COLO829 (cell line): Measurements from ENCODE around the gene SLC8B1.

Experiments used
- DNase-seq: peaks from one replicate; pipeline ENCODE4 v3.0.0; 2012; ENCODE audit warnings: low spot score

Gene SLC8B1

DNA sequence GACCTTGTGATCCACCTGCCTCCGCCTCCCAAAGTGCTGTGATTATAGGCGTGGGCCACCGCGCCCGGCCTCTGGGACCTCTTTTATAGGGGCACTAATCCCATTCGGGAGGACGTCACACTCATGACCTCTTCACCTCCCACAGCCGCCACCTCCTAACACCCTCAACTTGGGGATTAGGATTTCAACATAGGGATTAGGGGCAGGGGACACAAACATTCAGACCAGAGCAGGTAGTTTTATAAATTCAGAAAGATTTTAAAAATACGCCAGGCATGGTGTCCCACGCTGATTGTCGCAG is 64.2 kb downstream of the SLC8B1 start:
- DNase-seq: no peak

DNA sequence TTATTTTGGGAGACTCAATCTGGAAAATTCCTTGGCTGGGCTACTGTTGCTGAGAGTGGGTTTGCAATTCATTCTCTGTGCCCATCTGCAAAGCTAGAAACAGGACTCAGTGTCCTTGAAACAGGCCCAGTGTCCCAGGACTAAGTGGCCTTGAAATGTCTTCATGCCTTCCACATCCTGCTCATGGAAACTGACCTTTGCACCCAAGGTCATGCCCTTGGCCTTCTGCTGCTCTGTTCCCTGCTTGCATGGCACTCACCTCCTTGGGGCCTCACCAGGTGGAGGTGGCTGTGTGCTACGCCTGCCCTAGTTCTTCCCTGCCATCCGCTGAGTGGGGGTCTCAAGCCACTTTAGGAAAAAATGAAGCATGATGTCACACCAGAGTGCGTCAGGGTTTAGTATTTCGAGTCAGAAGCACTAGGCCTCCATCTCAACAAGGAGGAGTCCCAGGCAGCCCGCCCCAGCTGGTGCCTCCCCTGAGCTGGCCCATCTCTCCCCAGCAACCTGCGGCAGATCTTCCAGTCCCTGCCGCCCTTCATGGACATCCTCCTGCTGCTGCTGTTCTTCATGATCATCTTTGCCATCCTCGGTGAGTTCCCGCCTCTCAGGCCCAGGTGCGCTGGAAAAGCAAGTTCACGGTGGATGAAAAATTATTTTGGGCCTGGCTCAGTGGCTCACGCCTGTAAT is 65.5 kb downstream of the SLC8B1 start:
- no peak for DNase-seq

DNA sequence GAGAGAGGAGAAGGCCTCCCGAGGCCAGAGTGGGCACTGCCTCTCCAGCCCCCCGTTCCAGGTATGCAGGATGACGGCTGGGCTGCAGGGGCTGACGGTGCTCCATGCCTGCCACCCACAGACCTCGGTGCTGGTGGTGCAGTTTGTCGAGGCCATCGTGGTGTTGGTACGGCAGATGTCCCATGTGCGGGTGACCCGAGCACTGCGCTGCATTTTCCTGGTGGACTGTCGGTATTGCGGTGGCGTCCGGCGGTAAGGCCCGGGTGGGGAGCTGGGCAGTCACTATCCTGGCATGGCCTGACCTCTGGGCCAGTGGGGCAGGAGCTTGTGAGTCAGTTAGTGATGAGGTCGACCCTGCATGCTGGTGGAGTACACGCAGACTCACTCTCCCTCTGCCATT is 66.3 kb downstream of the SLC8B1 start:
- DNase-seq: no peak

- DNase-seq: no peak
Observed at GRCh38 chr12:113268136-113268535, 66.8 kb downstream of the SLC8B1 start.

DNA sequence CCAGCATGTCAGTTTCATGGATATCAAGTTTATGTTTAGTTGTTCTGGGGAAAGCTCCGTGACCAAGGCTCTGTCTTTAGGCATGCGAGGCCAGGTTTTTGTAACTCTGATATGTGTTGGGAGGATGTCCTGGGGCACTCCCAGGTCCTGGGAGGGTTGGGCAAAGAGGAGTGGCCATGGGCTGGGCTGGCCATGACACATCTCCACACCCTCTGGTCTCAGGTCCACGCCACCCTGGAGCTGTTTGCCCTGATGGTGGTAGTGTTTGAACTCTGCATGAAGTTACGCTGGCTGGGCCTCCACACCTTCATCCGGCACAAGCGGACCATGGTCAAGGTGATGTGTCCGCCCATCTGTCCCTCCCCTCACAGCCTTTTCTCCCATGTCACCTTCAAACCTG is 67.3 kb downstream of the SLC8B1 start:
- DNase-seq: no peak

DNA sequence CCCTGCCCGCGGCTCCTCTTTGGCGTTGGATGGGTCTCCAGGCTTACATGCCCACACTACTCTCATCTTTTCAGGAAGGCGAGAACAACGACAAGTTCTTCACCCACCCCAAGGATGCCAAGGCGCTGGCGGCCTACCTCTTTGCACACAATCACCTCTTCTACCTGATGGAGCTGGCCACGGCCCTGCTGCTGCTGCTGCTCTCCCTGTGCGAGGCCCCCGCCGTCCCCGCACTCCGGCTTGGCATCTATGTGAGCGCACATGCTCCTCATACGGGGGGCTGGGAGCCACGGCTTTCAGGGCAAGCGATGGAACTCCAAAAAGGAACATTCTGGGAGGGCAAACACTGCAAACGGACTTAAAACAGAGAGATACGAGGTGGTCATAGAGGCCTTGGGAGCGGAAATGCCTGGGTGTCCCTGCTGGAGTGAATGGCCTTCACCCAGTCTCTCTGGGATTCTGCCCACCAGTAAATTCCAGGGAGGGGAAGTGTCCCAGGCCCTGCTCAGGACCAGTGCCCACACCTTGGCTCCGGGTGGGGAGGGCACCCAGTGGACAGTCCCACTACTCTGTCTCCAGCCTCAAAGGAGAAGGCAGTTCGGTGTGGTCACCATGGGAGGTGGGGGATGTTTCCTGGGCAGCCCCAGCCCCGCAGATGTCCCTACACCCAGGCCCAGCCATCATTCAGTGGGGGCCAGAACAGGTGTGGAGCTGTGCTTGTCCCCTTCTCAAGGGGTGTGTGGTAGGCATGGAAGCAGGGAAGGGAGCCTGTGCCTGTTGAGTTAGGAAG is 68.6 kb downstream of the SLC8B1 start:
- no peak for DNase-seq

DNA sequence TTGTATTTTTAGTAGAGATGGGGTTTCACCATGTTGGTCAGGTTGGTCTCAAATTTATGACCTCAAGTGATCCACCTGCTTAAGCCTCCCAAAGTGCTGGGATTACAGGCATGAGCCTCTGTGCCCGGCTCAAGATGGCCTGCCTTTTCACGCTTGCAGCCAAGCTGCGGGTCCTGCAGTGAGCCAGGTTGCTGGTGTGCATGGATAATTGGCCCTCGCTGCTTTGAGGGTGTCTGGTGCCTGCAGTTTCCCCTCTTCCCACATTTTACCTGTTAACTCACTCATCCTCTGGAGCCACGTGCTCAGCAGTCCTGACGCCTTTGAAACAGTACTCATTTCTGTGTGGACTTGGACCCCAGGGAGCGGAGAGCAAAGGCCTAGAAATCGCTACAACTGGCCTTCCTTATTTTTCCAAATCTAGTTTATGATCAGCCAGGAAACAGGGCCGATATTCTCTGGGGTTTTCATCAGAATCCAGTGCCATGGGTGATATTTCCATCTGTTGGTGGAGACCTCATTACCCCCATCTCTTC is 71.4 kb downstream of the SLC8B1 start:
- no peak for DNase-seq

DNA sequence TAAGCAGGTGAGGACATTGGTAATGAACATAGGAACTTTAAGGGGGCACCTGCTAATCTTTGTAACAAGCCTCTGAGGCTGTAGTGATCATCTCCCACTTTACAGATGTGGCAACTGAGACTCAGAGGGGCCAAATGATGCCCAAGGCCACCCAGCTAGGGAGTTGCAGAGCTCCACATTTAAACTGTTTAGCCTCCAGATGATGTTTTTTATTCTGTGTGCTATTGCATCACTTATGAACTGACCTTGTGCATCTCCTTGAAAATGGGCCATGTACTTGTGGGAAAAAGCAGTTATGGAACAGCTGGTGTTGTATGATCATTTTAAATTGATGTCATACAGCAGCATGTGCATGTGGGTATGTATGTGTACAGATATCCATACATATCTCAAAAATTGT is 72.2 kb downstream of the SLC8B1 start:
- DNase-seq: no peak

GRCh38 chr12:113261847-113262470 is 73.0 kb downstream of the SLC8B1 start:
- DNase-seq: no peak

- DNase-seq: no peak
Observed at GRCh38 chr12:113260636-113261300, 74.1 kb downstream of the SLC8B1 start.

GRCh38 chr12:113260127-113260526 is 74.8 kb downstream of the SLC8B1 start:
- no peak for DNase-seq

DNA sequence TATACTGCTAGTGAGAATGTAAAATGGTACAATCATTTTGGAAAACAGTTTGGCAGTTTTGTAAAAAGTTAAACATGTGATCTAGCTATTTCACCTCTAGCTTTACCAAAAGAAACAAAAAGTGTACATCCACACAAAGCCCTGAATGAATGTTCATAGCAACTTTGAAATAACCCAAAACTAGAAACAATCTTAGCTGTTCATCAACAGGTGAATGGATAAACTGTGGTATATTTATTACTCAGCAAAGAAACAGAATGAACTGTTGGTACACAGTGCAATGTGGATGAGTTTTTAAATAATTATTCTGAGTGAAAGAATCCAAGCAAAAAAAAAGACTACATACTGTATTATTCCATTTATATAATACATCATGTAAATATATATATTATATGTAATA is 77.3 kb downstream of the SLC8B1 start:
- DNase-seq: no peak

GRCh38 chr12:113254298-113254697 is 80.6 kb downstream of the SLC8B1 start:
- no peak for DNase-seq

DNA sequence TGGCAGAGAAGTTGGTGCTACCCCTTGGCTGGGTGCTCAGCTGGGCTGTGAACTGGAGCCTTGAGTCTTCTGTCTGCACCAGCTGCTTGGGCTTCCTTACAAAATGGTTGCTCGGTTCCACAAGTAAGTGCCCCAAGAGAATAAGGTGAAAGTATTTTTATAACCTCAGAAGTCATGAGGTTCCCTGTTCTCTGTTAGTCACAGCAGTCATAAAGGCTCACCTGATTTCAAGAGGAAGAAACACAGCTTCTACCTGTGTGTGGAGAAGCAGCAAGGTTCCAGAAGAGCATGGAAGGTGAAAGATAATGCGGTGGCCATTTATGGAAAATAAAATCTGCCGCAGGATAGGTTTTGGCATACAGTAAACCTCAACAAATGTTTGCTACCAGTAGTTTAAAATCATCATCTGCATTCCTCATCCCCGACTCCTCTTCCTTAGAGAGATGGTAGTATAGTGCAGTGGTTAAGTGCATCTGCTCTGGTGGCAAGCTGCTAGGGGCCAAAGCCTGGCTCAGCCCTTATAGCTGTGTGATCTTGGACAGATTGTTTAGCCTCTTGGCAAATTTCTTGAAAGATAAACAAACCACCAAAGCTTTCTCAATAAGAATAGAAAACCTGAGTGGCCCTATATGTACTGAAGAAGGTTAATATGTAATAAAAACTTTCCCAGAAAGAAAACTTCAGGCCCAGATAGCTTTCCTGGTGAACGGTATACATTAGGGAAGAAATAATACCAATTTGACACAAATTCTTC is 81.2 kb downstream of the SLC8B1 start:
- DNase-seq: no peak

DNA sequence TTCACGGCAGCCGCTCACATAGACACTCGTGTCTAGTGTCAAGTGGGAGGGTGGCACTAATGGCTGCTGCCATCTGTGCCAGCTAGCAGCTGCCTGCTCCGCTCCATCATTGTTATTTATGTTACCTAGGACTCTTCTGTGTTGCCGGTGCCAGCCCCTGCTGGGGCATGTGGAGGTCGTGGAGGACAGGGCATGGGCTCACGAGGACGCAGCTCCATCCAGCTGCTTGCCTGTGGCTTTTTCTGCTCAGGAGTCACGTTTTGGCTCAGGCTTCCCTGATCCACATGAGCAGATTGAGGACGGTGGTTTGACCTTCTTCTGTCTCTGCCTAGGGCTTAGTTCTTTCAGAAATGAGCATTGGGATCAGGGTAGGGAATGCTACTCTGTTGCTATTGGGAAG is 82.4 kb downstream of the SLC8B1 start:
- DNase-seq: no peak

DNA sequence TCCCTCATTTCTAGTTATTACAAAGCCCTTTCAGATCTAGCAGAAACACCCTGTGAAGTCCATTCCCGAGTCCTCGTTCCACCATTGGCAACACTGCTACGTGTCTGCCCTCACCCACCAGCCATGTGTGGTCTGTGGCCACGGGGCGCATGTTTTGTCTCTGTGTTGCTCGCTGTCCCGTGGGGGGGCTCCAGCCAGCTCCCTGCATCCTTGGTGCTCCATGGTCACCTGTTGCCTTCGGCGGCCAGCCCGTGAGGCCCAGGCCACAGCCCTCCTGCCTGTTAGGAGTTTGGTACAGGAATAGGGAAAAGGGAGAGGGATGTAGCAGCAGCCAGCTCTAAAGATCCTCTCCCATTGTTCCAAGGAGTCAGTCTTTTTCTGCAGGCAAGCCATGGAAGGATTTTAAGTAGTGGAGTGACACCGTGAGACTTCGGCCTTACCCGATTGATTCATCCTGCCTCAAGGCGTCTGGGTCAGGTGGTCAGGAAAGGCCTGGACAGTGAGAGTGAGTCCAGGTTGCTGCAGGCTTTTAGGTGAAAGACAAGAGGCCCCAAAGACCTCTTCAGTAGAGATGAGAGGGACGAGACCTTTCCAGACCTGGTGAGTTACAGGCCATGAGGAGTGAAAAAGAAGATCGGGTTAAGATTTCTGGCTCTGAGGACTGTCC is 83.4 kb downstream of the SLC8B1 start:
- no peak for DNase-seq

- no peak for DNase-seq
Observed at GRCh38 chr12:113250045-113250444, 84.9 kb downstream of the SLC8B1 start.

GRCh38 chr12:113249546-113249945 is 85.4 kb downstream of the SLC8B1 start:
- no peak for DNase-seq

GRCh38 chr12:113248842-113249435 is 86.0 kb downstream of the SLC8B1 start:
- DNase-seq: no peak
